ENCODE results near the gene FARSA. TPM values are rescaled to one million over a fixed set of nuclear protein-coding genes. Genes with fewer than 3 reads are reported as not detected.
"Not testable (repeated sequence)": the region's sequence is repeated elsewhere in the genome, so short reads cannot be mapped to it uniquely, and the experiment has no call there.

The FARSA gene
- polyA plus RNA-seq, 4 donors = 32.4 to 74.4 (median 48.9) TPM

DNA sequence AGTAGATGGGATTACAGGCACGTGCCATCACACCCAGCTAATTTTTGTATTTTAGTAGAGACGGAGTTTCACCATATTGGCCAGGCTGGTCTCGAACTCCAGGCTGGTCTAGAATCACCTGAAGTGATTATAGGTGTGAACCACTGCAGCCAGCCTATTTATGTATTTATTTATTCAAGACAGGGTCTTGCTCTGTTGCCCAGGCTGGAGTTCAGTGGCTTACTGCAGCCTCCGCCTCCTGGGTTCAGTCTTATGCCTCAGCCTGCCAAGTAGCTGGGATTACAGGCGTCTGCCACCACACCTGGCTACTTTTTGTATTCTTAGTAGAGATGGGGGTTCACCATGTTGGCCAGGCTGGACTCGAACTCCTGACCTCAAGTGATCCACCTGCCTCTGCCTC, 18.5 kb upstream of the FARSA start:
- peaks cover 16 to 83% (median 21%) of the 10 kb centered on the region in 3 donors for H3K36me3 ChIP-seq (ENCODE audit: control insufficient read depth in 3 of 3, insufficient read depth in 2 of 3, low read depth in 1 of 3, low read length in 3 of 3)
- not testable (repeated sequence) for FAIRE-seq; H3K4me3 ChIP-seq (ENCODE audit: low read depth in 1 of 3, low read length in 3 of 3); H3K27me3 ChIP-seq (ENCODE audit: control insufficient read depth in 3 of 3, insufficient read depth in 3 of 3, low read length in 3 of 3); H3K9me3 ChIP-seq (ENCODE audit: control insufficient read depth in 2 of 2, insufficient read depth in 1 of 2, low read depth in 1 of 2, low read length in 1 of 2); DNase-seq
- H3K27ac ChIP-seq (ENCODE audit: low read depth in 1 of 3, low read length in 2 of 3) = peak overlapping the region in 1 of 3 donors; percentile 70
- peaks cover 0 to 10% (median 0%) of the 10 kb centered on the region in 3 donors for H3K4me1 ChIP-seq (ENCODE audit: control insufficient read depth in 3 of 3, insufficient read depth in 2 of 3, low read depth in 1 of 3, low read length in 2 of 3)
- WGBS, 3 donors = 89 to 91% (median 91%) methylated on average over 6 of the region's 6 CpGs

DNA sequence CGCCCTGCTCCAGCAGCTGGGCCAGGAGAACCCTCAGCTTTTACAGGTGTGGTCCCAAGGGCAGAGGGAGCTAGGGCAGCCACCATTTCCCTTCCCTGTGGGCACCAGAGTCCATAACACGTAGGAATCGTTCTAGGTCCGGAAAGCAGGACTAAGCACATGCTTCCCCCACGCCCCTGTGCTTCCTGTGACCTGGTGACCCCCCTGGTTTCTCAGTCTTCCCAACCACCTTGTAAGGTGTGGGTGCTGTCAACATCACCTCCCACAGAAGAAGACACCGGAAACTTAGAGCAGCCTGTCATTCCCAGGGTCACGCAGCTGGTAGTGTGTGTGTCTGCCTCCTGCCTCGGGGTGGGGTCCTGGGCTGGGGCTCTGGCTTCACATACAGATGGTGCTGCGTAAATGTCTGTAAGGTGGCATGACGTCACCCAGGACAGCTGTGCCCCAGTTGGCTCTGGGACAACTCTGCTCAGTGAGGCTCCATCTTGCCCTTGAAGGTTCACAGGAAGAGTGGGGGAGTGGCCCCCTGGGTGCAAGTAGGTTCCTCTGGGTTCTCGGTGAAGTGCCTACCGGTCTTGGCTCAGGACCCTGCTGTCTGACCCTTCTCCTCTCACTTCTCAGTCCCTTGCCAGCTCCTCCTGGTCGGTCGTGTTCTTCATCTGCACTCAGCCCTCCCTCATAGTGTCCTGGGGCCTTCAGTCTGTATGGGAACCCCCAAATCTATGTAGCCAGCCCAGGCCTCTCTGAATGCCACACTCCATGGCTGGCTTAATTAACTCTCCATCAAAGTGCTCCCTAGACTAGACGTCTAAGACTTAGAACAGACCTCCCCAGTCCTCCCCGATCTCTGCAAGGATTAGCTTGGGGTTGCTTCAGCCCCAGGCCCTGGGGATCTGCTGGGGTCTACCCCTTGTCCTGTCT, 16.1 kb upstream of the FARSA start:
- 79 to 86% (median 82%) methylated on average over 16 of the region's 16 CpGs for WGBS, 3 donors
- H3K9me3 ChIP-seq (ENCODE audit: control insufficient read depth in 2 of 2, insufficient read depth in 1 of 2, low read depth in 1 of 2, low read length in 1 of 2) = no peaks in the 10 kb centered on the region
- H3K27me3 ChIP-seq (ENCODE audit: control insufficient read depth in 3 of 3, insufficient read depth in 3 of 3, low read length in 3 of 3) = no peaks in the 10 kb centered on the region
- peaks cover 0 to 11% (median 2%) of the 10 kb centered on the region in 3 donors for H3K4me1 ChIP-seq (ENCODE audit: control insufficient read depth in 3 of 3, insufficient read depth in 2 of 3, low read depth in 1 of 3, low read length in 2 of 3)
- H3K36me3 ChIP-seq (ENCODE audit: control insufficient read depth in 3 of 3, insufficient read depth in 2 of 3, low read depth in 1 of 3, low read length in 3 of 3) = peaks cover 18 to 84% (median 21%) of the 10 kb centered on the region in 3 donors
- FAIRE-seq (no peak), DNase-seq (no peak)
- no peak overlapping the region for H3K27ac ChIP-seq (ENCODE audit: low read depth in 1 of 3, low read length in 2 of 3)
- H3K4me3 ChIP-seq (ENCODE audit: low read depth in 1 of 3, low read length in 3 of 3) = no peak overlapping the region

DNA sequence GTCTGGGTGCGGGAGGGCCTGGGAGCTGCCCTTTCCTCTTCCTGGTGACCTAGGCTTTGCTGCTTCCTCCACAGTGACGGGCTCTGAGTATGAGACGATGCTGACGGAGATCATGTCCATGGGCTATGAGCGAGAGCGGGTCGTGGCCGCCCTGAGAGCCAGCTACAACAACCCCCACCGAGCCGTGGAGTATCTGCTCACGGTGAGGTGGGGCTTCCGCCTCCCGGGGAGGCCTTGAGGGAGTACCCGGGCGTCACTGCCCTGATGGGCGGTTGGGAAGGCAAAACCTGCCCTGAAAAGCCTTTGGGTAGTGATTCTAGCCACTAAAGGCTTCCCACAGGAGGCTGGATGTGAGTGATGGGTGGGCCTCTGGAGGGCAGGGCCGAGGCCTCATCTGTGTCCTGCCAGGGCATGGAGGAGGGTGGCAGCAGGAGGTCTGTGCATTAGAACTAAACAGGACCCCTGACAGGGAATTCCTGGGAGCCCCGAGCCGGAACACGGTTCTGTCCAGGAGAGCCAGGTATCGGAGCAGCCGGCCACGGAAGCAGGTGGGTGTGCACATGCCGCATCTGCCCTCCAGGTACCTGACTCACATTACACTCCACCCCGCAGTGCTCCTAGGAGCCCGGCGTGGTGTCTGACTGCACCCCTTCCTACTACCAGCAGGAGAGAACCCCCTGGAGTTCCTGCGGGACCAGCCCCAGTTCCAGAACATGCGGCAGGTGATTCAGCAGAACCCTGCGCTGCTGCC, 15.3 kb upstream of the FARSA start:
- Histone ChIP-seq H3K9me3 (ENCODE audit: control insufficient read depth in 2 of 2, insufficient read depth in 1 of 2, low read depth in 1 of 2, low read length in 1 of 2) (no peaks in the 10 kb centered on the region), H3K27ac (ENCODE audit: low read depth in 1 of 3, low read length in 2 of 3) (no peak overlapping the region), H3K4me3 (ENCODE audit: low read depth in 1 of 3, low read length in 3 of 3) (no peak overlapping the region), H3K36me3 (ENCODE audit: control insufficient read depth in 3 of 3, insufficient read depth in 2 of 3, low read depth in 1 of 3, low read length in 3 of 3) (peaks cover 18 to 84% (median 20%) of the 10 kb centered on the region in 3 donors), H3K4me1 (ENCODE audit: control insufficient read depth in 3 of 3, insufficient read depth in 2 of 3, low read depth in 1 of 3, low read length in 2 of 3) (peaks cover 0 to 11% (median 2%) of the 10 kb centered on the region in 3 donors), H3K27me3 (ENCODE audit: control insufficient read depth in 3 of 3, insufficient read depth in 3 of 3, low read length in 3 of 3) (no peaks in the 10 kb centered on the region)
- 92 to 94% (median 94%) methylated on average over 29 to 30 of the region's 30 CpGs for WGBS, 3 donors
- DNase-seq = no peak
- FAIRE-seq = no peak

DNA sequence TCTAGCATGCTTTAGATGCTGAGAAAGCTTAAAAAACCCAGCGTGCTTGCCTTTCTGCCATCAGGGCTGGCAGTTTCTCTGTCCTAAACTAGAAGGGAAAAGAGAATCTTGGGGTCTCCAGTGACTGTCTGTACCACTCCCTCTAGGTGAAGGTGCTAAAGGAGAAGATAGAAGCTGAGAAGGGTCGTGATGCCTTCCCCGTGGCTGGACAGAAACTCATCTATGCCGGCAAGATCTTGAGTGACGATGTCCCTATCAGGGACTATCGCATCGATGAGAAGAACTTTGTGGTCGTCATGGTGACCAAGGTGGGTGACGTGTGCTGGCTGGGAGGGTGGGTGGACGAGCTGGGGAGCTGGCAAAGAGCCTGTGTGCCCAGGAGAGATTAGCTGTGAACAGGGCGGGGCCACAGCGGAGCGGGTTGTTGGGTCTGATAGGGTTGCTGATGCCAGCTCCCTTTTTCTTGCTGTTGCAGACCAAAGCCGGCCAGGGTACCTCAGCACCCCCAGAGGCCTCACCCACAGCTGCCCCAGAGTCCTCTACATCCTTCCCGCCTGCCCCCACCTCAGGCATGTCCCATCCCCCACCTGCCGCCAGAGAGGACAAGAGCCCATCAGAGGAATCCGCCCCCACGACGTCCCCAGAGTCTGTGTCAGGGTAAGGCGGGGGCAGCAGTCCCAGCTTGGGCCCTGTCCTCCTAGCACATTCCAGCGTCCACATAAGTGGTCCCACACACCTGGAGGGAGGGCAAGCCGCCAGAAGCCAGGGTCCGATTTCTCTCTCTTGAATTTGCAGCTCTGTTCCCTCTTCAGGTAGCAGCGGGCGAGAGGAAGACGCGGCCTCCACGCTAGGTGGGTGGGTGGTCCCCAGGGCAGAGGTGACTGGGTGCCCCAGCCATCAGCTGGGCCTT, 14.4 kb upstream of the FARSA start:
- H3K27ac ChIP-seq (ENCODE audit: low read depth in 1 of 3, low read length in 2 of 3) = no peak overlapping the region
- FAIRE-seq (no peak), DNase-seq (no peak)
- WGBS, 3 donors = 78 to 85% (median 81%) methylated on average over 27 to 28 of the region's 28 CpGs
- H3K27me3 ChIP-seq (ENCODE audit: control insufficient read depth in 3 of 3, insufficient read depth in 3 of 3, low read length in 3 of 3) = no peaks in the 10 kb centered on the region
- H3K9me3 ChIP-seq (ENCODE audit: control insufficient read depth in 2 of 2, insufficient read depth in 1 of 2, low read depth in 1 of 2, low read length in 1 of 2) = no peaks in the 10 kb centered on the region
- no peak overlapping the region for H3K4me3 ChIP-seq (ENCODE audit: low read depth in 1 of 3, low read length in 3 of 3)
- H3K4me1 ChIP-seq (ENCODE audit: control insufficient read depth in 3 of 3, insufficient read depth in 2 of 3, low read depth in 1 of 3, low read length in 2 of 3) = peaks cover 0 to 11% (median 2%) of the 10 kb centered on the region in 3 donors
- peaks cover 18 to 84% (median 26%) of the 10 kb centered on the region in 3 donors for H3K36me3 ChIP-seq (ENCODE audit: control insufficient read depth in 3 of 3, insufficient read depth in 2 of 3, low read depth in 1 of 3, low read length in 3 of 3)

DNA sequence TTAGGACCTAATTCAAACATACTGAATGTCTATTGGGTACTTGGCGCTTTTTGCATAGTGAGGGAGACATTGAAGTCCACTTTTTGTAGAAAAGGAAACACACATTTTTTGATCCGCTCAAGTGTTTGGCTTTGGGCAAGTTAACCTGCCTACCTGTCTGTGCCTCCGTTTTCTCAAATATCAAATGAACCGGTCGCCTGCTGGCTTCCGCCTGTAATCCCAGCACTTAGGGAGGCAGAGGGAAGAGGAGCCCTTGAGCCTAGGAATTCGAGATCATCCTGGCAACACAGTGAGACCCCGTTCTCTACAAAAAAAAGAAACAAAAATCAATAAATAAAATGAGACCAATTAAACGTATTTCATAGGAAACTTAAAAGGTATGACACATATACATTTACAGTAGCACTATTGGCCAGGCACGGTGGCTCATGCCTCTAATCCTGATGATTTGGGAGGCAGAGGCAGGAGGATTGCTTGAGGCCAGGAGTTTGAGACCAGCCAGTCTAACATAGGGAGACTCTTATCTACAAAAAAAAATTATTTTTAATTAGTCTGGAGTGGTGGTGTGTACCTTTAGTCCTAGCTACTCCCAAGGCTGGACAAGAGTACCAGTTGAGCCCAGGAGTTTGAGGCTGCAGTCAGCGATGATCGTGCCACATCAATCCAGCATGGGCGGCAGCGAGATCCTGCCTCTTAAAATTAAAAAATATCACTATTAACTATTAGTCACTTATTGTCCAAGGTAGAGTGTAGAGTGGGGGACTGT, 13.4 kb upstream of the FARSA start:
- H3K9me3 ChIP-seq (ENCODE audit: control insufficient read depth in 2 of 2, insufficient read depth in 1 of 2, low read depth in 1 of 2, low read length in 1 of 2) = no peaks in the 10 kb centered on the region
- DNase-seq (no peak), FAIRE-seq (no peak)
- H3K36me3 ChIP-seq (ENCODE audit: control insufficient read depth in 3 of 3, insufficient read depth in 2 of 3, low read depth in 1 of 3, low read length in 3 of 3) = peaks cover 15 to 84% (median 26%) of the 10 kb centered on the region in 3 donors
- H3K4me1 ChIP-seq (ENCODE audit: control insufficient read depth in 3 of 3, insufficient read depth in 2 of 3, low read depth in 1 of 3, low read length in 2 of 3) = peaks cover 0 to 15% (median 2%) of the 10 kb centered on the region in 3 donors
- H3K27ac ChIP-seq (ENCODE audit: low read depth in 1 of 3, low read length in 2 of 3) = peak overlapping the region in 2 of 3 donors; percentile 94 to 95
- peak overlapping the region in 2 of 3 donors; percentile 85 to 86 for H3K4me3 ChIP-seq (ENCODE audit: low read depth in 1 of 3, low read length in 3 of 3)
- 50 to 59% (median 56%) methylated on average over 14 of the region's 14 CpGs for WGBS, 3 donors
- no peaks in the 10 kb centered on the region for H3K27me3 ChIP-seq (ENCODE audit: control insufficient read depth in 3 of 3, insufficient read depth in 3 of 3, low read length in 3 of 3)

DNA sequence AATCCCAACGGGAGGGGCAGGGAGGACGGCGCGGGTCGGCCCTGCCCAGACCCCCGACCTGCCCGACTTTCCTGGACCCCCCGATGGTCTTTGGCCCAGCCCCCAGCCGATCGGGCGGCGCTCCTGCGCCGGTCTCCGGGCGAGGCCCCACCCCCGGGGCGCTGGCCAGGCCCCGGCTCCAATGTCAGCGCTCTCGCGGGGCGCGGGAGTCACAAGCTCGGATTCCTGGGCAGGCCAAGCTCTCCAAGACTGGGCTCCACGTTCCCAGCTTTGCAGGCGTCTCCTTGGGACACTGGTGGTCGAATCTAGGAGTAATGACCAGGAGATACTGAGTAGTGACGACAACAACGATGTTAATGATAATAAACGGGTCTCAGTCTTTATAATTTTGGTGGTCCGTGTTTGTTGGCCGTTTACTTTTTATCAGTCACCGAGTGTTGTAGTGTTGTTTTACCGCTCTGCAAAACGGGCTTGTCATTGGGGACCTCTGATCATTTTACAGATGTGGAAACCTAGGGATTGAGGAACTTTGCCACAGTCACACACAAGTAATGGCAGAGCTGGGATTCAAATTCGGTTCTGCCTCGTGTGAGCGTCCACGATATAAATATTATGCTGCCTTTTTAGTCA, 12.7 kb upstream of the FARSA start:
- DNase-seq (peak; percentile 67 to 87), FAIRE-seq (no peak)
- peak overlapping the region; percentile 78 to 86 (median 85) for H3K4me3 ChIP-seq (ENCODE audit: low read depth in 1 of 3, low read length in 3 of 3)
- WGBS, 3 donors = 0 to 1% (median 1%) methylated on average over 35 to 40 of the region's 40 CpGs
- H3K27ac ChIP-seq (ENCODE audit: low read depth in 1 of 3, low read length in 2 of 3) = peak overlapping the region; percentile 85 to 95 (median 94)
- H3K27me3 ChIP-seq (ENCODE audit: control insufficient read depth in 3 of 3, insufficient read depth in 3 of 3, low read length in 3 of 3) = no peaks in the 10 kb centered on the region
- peaks cover 15 to 84% (median 26%) of the 10 kb centered on the region in 3 donors for H3K36me3 ChIP-seq (ENCODE audit: control insufficient read depth in 3 of 3, insufficient read depth in 2 of 3, low read depth in 1 of 3, low read length in 3 of 3)
- no peaks in the 10 kb centered on the region for H3K9me3 ChIP-seq (ENCODE audit: control insufficient read depth in 2 of 2, insufficient read depth in 1 of 2, low read depth in 1 of 2, low read length in 1 of 2)
- H3K4me1 ChIP-seq (ENCODE audit: control insufficient read depth in 3 of 3, insufficient read depth in 2 of 3, low read depth in 1 of 3, low read length in 2 of 3) = peaks cover 0 to 17% (median 2%) of the 10 kb centered on the region in 3 donors

DNA sequence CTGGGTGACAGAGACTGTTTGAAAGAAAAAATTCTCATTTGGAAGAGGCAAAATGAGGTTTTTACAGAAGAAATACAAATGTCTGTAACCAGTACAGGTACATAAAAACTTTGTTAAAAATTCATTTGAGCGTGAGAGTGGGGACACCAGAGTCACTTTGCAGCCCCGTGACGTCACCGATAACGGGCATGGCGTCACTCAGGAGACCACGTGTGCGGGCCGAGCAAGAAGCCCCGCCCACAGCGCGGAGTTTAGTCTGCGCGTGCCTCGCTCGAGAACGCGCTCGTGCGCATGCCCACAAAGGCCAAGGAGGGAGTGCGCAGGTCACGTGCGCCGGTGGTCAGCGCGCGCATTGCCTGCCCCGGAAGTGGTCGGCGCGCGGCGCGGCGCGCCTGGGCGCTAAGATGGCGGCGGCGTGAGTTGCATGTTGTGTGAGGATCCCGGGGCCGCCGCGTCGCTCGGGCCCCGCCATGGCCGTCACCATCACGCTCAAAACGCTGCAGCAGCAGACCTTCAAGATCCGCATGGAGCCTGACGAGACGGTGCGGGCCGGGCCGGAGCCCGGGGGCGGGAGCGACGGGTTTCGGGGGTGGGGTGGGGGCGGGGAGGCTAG, 12.1 kb upstream of the FARSA start, which contains the start of gene RAD23A:
Gene RAD23A, plus strand, starts transcription at position 384 of the 613 bp plus-strand sequence. Its CDS starts 87 bp downstream, at position 471.
- Histone ChIP-seq H3K9me3 (ENCODE audit: control insufficient read depth in 2 of 2, insufficient read depth in 1 of 2, low read depth in 1 of 2, low read length in 1 of 2) (no peaks in the 10 kb centered on the region), H3K4me3 (ENCODE audit: low read depth in 1 of 3, low read length in 3 of 3) (peak within 1 kb of the TSS; percentile 78 to 86 (median 85)), H3K27me3 (ENCODE audit: control insufficient read depth in 3 of 3, insufficient read depth in 3 of 3, low read length in 3 of 3) (no peaks in the 10 kb centered on the region), H3K27ac (ENCODE audit: low read depth in 1 of 3, low read length in 2 of 3) (peak within 1 kb of the TSS; percentile 85 to 95 (median 94)), H3K4me1 (ENCODE audit: control insufficient read depth in 3 of 3, insufficient read depth in 2 of 3, low read depth in 1 of 3, low read length in 2 of 3) (peaks cover 0 to 23% (median 2%) of the 10 kb centered on the region in 3 donors), H3K36me3 (ENCODE audit: control insufficient read depth in 3 of 3, insufficient read depth in 2 of 3, low read depth in 1 of 3, low read length in 3 of 3) (peaks cover 21 to 84% (median 29%) of the 10 kb centered on the region in 3 donors)
- DNase-seq (peak; percentile 98 to 100), FAIRE-seq (no peak)
- WGBS, 3 donors = 0 to 1% (median 0%) methylated on average over 41 to 62 of the region's 62 CpGs

Data from small intestine (tissue), 7 donors.